ENCODE measurements around the gene SNX2.
"Not testable (repeated sequence)": the region's sequence is repeated elsewhere in the genome, so short reads cannot be mapped to it uniquely, and the experiment has no call there.

The SNX2 gene

GRCh38 chr5:122844136-122844909 lies 69.4 kb downstream of the SNX2 start:
- peak; percentile 7 for DNase-seq (ENCODE audit: low spot score)

GRCh38 chr5:122844910-122845228 lies 70.0 kb downstream of the SNX2 start:
- no peak for DNase-seq (ENCODE audit: low spot score)

GRCh38 chr5:122845229-122846050 lies 70.6 kb downstream of the SNX2 start, which contains the start of gene SNX24:
Gene SNX24, plus strand, starts transcription at chr5:122845613. Its CDS starts 21 bp downstream, at chr5:122845634.
- peak; percentile 73 for DNase-seq (ENCODE audit: low spot score)

GRCh38 chr5:122846051-122846550 lies 71.2 kb downstream of the SNX2 start:
- DNase-seq (ENCODE audit: low spot score), result no peak

- DNase-seq (ENCODE audit: low spot score), result no peak
Measured at GRCh38 chr5:122847687-122848081, 72.8 kb downstream of the SNX2 start.

- DNase-seq (ENCODE audit: low spot score), result no peak
Measured at GRCh38 chr5:122849771-122850170, 74.9 kb downstream of the SNX2 start.

GRCh38 chr5:122857538-122857937 lies 82.7 kb downstream of the SNX2 start:
- DNase-seq (ENCODE audit: low spot score), result not testable (repeated sequence)

GRCh38 chr5:122858451-122858850 lies 83.6 kb downstream of the SNX2 start:
- no peak for DNase-seq (ENCODE audit: low spot score)

GRCh38 chr5:122863240-122863639 lies 88.4 kb downstream of the SNX2 start:
- no peak for DNase-seq (ENCODE audit: low spot score)

GRCh38 chr5:122863721-122864120 lies 88.8 kb downstream of the SNX2 start:
- no peak for DNase-seq (ENCODE audit: low spot score)

GRCh38 chr5:122864400-122864799 lies 89.5 kb downstream of the SNX2 start:
- DNase-seq (ENCODE audit: low spot score), result no peak

GRCh38 chr5:122864842-122865241 lies 90.0 kb downstream of the SNX2 start:
- DNase-seq (ENCODE audit: low spot score), result no peak

GRCh38 chr5:122870219-122870856 lies 95.5 kb downstream of the SNX2 start:
- no peak for DNase-seq (ENCODE audit: low spot score)

GRCh38 chr5:122871661-122872060 lies 96.8 kb downstream of the SNX2 start:
- DNase-seq (ENCODE audit: low spot score), result no peak

- no peak for DNase-seq (ENCODE audit: low spot score)
Measured at GRCh38 chr5:122874179-122874875, 99.4 kb downstream of the SNX2 start.

GRCh38 chr5:122877518-122877917 lies 102.6 kb downstream of the SNX2 start:
- no peak for DNase-seq (ENCODE audit: low spot score)

- DNase-seq (ENCODE audit: low spot score), result no peak
Measured at GRCh38 chr5:122879076-122879475, 104.2 kb downstream of the SNX2 start.
